ENCODE measurements around the gene RHOD. TPM values are rescaled to one million over a fixed set of nuclear protein-coding genes. Genes with fewer than 3 reads are reported as not detected.
A peak's percentile ranks its signal among the peaks of the same experiment; 100 is the strongest.

The RHOD gene, protein sequence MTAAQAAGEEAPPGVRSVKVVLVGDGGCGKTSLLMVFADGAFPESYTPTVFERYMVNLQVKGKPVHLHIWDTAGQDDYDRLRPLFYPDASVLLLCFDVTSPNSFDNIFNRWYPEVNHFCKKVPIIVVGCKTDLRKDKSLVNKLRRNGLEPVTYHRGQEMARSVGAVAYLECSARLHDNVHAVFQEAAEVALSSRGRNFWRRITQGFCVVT
- 10 to 100 TPM in 2 of 4 donors, 1 to 10 TPM in 2; 9.4 to 23.6 (median 10.4) TPM for total RNA-seq

DNA sequence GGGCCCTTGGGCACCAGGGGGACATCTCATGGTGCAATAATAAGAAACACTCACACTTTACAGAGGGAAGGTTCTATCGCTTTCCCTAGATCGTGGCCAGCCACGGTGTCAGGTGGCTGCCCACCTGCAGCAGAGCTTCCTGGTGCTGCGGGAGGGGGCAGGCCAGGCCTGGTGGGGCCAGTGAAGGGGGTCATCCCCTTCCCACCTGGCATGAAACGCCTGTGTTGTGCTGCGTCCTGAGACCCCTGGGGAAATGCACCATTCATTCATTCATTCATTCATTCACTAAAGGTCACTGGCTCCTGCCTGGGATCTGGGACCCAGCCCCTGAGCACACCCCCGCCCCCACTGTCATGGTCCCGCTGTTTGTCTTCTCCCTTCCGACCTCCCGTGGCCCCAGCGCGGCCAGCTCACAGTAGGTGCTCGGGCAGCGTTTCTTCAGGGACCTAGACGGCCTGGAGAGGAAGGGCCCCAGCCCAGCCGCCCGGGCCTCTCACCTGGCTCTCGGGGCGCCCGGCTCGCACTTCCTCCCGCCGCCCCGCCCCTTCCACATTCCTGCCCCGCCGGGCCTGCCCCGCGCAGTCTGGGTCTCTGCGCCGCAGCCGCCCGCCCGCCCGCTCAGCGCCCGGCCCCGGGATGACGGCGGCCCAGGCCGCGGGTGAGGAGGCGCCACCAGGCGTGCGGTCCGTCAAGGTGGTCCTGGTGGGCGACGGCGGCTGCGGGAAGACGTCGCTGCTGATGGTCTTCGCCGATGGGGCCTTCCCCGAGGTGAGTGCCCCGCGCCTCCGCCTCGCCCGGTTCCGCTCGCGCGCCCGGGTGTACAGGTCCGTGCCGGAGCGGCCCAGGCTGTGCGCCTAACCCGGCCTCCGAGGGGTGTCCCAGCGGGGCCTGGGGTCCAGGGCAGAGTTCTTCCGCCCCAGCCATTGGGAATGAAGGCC lies at the start of gene RHOD:
RHOD (plus strand) TSS at position 581 of the 938 bp plus-strand sequence; CDS start at position 637, 56 bp downstream.
- H3K27ac ChIP-seq = peak within 1 kb of the TSS; percentile 65 to 77
- intact Hi-C loops (cut with DNase I; ENCODE audit: low total_unique reads) = no loop called here
- H3K4me3 ChIP-seq = peak within 1 kb of the TSS; percentile 29 to 70
- H3K9me3 ChIP-seq = no peaks in the 10 kb centered on the region
- no peaks in the 10 kb centered on the region for H3K4me1 ChIP-seq
- TF ChIP-seq, protein P1, sequence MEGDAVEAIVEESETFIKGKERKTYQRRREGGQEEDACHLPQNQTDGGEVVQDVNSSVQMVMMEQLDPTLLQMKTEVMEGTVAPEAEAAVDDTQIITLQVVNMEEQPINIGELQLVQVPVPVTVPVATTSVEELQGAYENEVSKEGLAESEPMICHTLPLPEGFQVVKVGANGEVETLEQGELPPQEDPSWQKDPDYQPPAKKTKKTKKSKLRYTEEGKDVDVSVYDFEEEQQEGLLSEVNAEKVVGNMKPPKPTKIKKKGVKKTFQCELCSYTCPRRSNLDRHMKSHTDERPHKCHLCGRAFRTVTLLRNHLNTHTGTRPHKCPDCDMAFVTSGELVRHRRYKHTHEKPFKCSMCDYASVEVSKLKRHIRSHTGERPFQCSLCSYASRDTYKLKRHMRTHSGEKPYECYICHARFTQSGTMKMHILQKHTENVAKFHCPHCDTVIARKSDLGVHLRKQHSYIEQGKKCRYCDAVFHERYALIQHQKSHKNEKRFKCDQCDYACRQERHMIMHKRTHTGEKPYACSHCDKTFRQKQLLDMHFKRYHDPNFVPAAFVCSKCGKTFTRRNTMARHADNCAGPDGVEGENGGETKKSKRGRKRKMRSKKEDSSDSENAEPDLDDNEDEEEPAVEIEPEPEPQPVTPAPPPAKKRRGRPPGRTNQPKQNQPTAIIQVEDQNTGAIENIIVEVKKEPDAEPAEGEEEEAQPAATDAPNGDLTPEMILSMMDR (IDR thresholded peaks at IDR 0.05) = no peak
- TF ChIP-seq POLR2A (IDR thresholded peaks at IDR 0.05) = peak in 1 of 2 donors; percentile 40
- no peaks in the 10 kb centered on the region for H3K36me3 ChIP-seq
- H3K27me3 ChIP-seq = no peaks in the 10 kb centered on the region
- peak; percentile 29 to 50 for DNase-seq

DNA sequence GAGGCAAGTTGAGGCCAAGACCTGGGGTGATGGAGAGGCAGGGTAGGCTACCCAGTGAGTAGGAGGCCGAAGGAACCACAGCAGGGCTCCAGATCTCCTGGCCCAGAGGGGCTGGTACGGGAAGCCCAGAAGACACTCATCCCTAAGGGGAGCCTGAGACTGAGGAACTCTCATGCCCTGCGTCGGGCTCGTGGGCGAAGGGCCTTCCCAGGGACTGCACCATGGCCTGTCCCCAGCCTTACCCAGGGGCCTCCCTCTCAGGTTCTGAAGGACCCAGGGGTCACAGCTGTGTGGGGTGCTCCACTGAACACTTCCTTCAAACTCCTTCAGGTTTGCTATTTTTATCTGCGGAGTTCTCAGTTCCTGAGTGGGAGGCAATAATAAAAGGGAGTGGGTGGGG lies 49.5 kb upstream of the RHOD start:
- no peak for DNase-seq
- intact Hi-C loops (cut with DNase I; ENCODE audit: low total_unique reads) = no loop called here
- Histone ChIP-seq H3K4me1 (no peaks in the 10 kb centered on the region), H3K36me3 (no peaks in the 10 kb centered on the region), H3K27me3 (no peaks in the 10 kb centered on the region), H3K9me3 (no peaks in the 10 kb centered on the region), H3K27ac (no peak overlapping the region), H3K4me3 (no peak overlapping the region)
- TF ChIP-seq, protein P1 (IDR thresholded peaks at IDR 0.05) = no peak
- TF ChIP-seq POLR2A (IDR thresholded peaks at IDR 0.05) = no peak

DNA sequence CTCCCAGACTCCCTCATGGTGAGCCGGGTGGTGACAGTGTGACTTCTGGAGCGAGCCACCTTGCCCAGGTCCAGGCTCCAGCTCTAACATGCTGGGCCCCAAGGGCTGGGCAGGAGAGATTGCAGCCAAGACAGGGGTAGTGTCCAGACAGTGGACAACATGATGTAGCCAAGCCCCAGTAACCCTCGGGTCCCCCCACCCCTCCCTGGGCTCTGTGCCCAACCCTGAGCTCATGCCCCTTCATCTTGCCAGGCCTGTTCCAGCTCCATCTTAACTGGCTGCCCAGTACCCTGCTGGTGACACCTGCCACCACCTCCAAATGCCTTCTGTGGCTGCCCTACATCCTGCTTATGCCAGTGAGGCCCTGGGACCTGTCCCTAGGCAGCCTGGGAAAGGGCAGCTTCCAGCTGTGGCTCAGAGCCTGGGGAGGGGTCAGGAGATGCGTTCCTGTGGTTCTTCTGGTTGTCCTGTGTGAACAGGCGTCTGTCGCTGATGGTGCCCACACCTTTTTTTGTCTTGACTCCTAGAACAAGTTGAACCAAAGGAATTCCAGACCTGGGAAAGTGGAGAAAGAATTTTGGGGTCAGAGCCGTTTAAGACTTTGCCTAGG lies 46.2 kb upstream of the RHOD start:
- no peak for DNase-seq
- Histone ChIP-seq H3K9me3 (no peaks in the 10 kb centered on the region), H3K36me3 (no peaks in the 10 kb centered on the region), H3K4me3 (no peak overlapping the region), H3K4me1 (no peaks in the 10 kb centered on the region), H3K27me3 (no peaks in the 10 kb centered on the region), H3K27ac (no peak overlapping the region)
- intact Hi-C loops (cut with DNase I; ENCODE audit: low total_unique reads) = no loop called here
- TF ChIP-seq, protein P1 (IDR thresholded peaks at IDR 0.05) = no peak
- no peak for TF ChIP-seq POLR2A (IDR thresholded peaks at IDR 0.05)

DNA sequence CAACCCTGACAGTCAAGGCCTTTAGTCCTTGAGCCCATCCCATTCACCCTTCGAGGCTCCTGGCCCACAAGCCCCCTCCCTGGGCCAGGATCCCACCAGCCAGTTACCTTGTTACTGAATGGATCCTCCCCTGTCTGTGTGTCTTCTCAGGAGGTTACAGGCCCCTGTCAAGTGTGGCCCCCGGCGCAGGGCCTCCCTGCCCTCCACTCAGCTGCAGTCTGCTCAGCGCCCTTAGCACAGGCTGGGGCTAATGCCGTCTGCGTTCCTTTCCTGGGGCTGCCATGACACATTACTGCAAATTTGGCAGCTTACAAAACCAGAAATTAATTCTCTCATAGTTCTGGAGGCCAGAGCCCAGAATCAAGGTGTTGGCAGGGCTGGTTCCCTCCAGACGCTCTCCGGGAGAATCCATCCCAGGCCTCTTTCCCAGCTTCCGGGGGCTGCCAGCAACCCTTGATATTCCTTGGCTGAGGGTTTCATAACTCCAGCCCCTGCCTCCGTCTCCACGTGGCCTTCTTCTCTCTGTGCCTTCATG lies 43.1 kb upstream of the RHOD start:
- intact Hi-C loops (cut with DNase I; ENCODE audit: low total_unique reads) = no loop called here
- no peak for DNase-seq
- Histone ChIP-seq H3K4me1 (no peaks in the 10 kb centered on the region), H3K9me3 (no peaks in the 10 kb centered on the region), H3K36me3 (no peaks in the 10 kb centered on the region), H3K27me3 (no peaks in the 10 kb centered on the region), H3K27ac (no peak overlapping the region), H3K4me3 (no peak overlapping the region)
- TF ChIP-seq POLR2A (IDR thresholded peaks at IDR 0.05) = no peak
- TF ChIP-seq, protein P1 (IDR thresholded peaks at IDR 0.05) = no peak

All from uterus (tissue), 4 donors.